ENCODE measurements around the gene ZIC2.
A peak's percentile ranks its signal among the peaks of the same experiment; 100 is the strongest.

ZIC2 gene

DNA sequence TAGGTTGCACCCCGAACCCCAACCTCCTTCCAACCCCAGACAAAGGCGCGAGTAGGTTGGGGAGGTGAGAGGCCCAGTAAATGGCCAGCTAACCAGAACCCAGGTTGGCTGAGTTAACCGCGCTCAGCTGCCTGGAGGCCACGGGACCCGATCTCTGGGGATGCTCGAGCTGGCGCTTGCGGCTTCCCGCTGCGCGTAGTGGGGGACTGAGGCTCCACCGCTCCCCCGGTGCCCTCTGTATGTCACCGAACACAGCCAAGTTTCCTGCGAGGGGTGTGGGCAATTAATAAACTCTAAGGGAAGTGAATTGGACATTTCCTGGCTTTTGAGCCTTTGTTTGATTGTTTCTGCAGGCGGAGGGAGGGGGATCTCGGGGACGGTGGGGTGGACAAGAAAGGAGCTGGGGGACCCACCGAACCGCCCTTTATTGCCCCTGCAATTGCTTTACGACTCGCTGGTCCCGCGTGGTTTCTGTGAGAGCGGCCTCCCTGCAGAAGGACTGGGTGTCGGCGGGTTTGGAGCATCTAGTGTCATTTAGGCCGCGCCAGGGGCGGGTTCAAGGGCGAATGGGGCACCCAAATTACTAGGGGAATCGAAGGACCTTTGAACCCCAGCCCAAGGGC, 6.5 kb upstream of the ZIC2 start:
- DNase-seq: no peak

DNA sequence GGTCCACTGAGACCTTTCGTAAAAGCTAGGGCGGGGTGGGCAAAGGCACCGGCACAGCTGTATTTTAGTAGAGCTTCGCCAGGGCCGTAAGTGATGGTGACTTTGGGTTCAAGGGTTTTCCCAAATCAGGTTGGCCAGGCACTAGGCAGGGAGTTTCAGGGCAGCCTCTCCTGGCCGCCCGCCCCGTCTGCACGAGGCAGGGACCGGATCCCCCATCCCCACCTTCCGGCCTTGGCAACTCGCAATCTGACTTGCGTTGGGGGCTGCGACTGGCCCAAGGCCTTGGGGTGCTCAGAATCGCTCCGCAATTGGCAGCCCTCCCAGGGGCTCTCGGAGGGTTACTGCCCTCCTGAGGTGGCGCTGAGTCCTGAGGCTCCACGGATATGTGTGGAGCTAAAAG, 6.0 kb upstream of the ZIC2 start:
- DNase-seq: no peak

DNA sequence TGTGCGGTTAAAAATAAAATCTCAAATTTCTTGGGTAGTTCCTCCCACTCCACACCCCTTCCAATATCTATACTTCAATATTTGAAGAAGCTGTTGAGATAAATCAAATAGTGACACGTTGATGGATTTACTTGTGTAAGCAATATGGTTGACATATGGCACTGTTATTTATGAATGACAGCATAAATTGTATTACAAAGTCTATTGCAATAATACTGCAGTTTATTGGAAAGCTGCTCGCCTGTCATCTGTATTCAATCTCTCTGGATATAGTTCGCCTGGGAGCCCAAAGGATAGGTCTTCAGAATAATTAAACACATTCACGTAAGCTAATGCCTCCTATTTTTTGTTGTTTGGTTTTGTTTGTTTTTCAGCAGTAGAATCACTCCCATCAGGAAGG, 5.0 kb upstream of the ZIC2 start:
- no peak for DNase-seq

DNA sequence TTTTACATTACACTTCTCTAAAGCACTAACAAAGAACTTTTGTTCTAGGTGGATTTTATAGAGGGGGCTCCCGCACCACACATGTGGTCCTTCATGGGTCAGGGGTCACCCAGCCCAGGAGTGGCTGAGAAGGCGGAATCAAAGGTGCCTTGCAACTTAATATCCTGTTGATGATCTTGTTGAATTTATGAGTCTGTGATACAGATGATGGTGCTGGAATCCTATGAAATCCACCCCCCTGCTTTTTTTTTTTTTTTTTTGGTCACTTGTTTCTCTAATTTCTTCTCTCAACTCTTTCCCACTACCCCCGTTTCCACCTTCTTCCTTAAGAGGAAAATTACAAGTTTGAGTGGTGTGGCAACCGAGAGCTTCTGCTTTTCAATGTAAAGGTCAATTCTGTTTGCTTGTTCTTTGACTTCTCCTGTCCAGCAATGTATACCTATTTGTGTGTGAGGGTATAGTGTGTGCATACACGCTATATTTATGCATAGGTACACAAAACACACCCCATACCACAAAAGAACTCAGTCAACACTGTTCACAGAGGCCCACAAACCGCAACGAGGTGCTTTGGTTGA, 4.2 kb upstream of the ZIC2 start:
- no peak for DNase-seq

DNA sequence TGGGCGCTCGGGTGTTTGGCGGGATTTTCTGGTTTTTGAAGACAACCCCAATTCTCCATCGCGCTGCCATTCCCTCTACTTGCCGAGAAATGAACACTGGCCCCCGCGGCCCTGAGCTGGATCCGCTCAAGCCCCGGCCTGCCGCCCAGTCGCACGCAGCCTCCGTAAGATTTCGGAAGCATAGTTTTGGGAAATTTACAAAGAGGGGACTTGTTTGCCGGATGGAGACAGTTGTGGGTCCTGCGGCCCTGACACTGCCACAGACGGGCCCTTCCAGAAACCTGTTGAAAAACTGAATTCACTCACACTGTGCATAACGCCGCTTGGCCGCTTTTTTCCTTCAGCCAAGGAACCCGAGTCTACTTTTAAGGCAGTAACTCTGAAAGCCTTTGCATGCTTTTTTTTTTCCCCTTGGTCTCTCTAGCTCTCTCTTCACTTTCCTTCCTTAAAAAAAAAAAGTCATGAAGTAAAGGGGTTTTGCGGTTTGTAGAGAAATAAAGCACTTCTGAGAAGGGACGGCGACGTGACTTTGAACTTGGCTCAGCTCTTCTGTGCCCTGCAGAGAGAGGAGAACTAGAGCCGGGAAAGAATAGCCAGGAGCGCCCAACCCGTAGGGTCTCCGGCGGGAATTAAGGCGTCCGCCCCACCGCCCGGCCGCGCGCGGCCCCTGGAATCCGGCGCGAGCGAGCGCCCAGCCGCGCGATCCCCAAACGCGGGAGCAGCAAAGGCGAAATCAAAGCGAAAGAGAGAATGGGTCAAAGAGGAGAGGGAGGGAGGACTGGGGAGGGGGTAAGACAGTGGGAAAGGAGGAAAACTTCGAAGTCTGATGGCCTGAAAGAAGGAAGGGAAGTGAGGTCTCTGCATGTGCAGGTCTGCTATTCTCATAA, 3.4 kb upstream of the ZIC2 start:
- no peak for DNase-seq

DNA sequence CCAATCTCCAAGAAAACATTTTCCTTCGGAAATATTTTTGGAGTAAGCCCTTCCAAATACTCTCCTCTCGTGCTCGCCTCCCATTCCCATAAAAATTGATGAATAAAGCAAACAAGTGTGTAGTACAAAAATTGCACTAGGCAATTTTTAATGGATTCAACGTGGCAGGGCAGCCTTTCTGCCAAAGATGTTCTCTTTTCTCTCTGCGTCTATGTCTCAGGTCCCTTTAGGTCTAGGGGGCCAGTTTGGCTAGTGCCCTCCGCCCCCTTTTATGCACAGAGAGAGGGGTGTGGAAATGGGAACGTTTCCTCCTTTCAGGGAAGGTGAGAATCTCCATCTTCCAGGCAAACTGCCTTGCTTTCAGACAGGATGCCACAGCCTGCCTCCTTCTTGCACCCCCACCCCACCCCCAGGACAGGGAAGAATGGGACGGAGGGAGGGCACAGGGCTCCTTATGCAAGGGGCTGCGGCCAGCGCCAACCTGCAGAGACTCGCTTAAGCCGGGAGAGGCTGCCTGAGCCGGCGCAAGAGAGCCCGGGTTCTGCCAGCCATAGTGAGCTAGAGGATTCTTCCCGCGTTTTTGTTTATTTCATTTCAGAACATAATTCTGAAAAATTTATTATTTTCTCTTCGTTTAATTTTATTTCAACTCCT, 2.7 kb upstream of the ZIC2 start:
- DNase-seq: no peak

DNA sequence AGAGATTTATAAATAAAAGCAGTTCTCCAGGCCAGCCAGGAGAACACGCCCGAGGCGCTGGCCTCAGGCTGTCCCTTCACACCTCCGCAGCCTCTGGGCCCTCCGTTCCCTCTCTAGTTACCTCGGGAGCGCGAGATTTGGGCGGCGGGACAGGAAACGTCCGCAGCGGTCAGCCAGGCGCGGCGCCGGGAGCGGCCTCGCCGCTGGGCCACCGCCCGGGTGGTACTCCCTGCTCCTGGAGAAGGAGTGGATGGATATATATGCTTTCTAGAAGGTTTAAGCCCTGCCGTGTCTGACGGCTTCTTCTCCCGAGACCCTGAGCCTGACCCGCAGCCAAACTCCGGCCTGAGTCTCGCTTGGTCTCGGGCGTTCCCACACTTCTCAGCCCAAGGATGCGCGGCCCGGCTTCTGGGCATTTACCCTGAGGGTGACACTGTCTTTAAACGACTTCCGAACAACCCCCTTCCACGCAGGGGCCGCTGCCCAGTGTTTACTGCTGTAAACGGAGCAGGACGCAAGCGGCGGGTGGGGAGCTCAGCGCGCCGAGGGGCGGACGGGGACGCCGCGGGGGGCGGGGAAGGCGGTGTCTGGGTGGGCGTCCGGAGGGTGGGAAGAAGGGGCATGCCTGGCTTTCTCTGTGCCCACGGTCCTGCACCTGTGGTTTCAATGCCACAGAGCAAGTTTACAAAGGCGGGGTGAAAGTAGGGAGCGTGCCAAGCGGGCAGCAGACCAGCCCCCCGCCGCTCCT, 2.0 kb upstream of the ZIC2 start:
- DNase-seq: peak in 1 of 2 experiments; percentile 22

DNA sequence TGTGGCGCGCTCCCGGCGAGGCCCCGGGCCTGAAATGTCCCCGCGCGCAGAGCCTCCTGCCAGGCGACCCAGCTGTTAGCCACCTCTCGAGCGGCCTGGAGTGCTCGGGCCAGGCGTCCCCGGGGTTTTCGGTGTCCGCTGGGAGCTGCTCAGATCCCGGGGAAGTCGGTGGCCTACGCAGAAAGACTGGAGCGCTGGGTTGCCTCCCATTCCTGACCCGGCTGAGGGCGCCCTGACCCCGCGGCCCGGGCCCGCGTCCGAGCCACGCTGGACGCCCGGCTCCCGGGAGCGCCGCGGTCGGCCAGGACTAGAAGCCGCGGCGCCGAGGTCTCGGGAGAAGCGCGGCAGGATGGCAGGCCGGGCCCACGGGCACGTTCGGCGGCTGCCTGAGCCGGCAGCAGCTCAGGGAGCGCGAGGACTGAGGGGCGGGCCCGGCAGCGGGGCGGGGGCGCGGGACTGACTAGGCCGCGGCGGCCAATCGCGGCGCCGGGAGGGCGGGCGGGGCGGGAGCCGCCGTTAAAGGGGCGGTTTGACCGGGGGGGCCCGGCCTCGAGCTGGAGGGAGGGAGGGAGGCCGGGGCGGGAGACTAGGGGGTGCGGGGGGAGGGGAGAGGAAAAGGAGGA, 1.3 kb upstream of the ZIC2 start:
- peak; percentile 87 to 89 for DNase-seq

DNA sequence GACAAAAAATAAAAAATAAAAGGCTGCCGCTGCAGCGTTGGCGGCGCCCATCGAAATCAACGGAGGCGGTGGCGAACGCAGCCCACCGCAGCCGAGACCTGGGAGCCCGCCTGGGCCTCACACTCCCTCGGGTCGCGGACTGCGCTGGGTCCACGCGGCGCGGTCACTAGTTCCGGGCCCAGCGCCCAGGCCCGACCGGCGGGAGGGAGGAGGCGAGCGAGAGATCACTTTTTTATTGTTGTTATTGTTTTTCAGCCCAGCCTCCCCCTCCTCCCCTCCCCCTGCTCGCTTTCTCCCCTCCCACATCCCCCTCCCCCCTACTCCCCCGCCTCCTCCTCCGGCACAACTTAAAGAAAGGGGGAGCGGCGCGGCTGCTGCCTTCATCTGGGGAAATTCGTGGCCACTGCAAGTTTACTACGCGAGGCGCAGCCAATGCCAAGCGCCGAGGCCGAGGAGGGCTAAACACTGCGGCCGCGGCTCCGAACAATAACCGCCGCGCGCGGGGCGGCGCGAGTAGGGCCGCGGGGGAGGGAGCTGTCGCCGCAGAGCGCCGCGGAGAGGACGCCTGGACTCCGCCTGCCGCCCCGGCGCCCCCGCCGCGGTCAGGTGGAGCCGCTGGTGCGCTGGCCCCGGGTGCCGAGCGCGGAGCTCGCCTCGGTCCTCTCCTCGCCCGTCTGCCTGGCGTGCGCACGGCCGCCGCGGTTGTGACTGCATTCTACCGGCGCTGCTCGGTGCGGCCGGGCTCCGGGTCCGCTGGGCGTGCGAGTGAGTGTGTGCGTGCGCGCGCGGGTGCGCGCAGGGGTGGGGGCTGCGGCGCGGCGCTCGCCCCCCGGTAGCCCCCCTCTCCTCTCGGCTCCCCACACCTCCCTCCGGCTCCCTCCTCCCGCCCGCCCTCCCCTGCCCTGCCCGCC, 505 bp upstream of the ZIC2 start:
- DNase-seq: peak; percentile 84 to 92

DNA sequence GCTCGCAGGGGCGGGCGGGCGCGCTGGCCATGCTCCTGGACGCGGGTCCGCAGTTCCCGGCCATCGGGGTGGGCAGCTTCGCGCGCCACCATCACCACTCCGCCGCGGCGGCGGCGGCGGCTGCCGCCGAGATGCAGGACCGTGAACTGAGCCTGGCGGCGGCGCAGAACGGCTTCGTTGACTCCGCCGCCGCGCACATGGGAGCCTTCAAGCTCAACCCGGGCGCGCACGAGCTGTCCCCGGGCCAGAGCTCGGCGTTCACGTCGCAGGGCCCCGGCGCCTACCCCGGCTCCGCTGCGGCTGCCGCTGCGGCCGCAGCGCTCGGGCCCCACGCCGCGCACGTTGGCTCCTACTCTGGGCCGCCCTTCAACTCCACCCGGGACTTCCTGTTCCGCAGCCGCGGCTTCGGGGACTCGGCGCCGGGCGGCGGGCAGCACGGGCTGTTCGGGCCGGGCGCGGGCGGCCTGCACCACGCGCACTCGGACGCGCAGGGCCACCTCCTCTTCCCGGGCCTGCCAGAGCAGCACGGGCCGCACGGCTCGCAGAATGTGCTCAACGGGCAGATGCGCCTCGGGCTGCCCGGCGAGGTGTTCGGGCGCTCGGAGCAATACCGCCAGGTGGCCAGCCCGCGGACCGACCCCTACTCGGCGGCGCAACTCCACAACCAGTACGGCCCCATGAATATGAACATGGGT, 599 bp downstream of the ZIC2 start:
- DNase-seq: no peak

DNA sequence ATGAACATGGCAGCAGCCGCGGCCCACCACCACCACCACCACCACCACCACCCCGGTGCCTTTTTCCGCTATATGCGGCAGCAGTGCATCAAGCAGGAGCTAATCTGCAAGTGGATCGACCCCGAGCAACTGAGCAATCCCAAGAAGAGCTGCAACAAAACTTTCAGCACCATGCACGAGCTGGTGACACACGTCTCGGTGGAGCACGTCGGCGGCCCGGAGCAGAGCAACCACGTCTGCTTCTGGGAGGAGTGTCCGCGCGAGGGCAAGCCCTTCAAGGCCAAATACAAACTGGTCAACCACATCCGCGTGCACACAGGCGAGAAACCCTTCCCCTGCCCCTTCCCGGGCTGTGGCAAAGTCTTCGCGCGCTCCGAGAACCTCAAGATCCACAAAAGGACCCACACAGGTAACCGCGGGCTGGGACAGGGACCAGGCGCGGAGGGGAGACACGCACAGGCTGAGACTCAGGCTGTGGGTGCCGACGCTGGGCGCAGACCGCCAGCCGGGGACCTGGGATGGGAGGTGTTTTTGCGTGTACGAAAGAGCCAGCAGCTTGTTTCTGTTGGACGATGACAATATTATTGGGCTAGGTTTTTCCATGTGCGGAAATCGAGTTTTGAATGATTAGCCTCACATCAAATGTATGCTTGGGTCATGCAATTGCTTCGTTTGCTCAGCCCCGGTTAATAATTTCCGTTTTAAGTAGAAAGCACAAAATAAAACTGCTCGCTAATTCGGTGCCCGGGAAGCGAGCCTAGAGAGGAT, 1.3 kb downstream of the ZIC2 start:
- no peak for DNase-seq

DNA sequence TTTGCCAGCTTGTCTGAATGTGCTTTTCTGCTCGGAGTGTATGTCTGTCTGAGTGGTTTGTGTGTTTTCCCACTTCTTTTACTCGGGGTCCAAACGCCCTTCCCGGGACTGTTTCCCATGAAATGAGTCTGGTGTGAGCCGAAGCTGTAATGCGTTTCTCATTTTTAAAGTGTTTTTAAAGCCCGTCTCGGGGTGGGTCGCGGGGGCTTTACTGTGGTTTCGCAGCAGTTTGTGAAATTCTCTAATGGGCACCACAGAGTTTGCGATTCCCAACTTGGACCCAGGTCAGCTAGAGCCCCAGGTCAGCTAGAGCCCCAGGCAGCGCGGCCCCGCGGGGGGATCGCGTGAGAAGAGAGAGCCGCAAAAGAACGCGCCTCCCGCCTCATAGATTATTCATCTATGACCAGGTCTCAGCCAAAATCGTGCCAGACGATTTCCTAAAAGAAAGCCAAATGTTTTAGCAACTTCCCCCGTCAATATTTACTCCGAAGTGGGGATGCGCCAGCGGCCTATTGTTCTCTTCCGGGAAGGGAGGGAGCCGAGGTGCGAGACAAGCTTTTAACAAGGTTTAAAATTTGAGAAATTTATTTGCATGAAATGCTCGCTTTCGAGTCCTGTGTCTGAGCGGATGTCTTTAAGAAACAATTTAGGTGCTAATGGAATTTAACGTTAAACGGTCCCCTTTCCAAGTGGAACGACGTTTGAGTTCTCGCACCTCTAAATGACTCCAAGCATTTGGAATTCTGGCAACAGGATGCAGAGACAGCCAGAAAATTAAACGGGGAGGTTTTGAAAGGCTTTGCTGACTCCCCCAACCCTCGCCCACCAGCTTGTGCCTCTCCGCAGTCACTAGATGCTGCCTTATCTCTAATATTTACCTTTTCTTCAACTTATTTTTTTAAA, 2.2 kb downstream of the ZIC2 start:
- DNase-seq: peak in 1 of 2 experiments; percentile 46

DNA sequence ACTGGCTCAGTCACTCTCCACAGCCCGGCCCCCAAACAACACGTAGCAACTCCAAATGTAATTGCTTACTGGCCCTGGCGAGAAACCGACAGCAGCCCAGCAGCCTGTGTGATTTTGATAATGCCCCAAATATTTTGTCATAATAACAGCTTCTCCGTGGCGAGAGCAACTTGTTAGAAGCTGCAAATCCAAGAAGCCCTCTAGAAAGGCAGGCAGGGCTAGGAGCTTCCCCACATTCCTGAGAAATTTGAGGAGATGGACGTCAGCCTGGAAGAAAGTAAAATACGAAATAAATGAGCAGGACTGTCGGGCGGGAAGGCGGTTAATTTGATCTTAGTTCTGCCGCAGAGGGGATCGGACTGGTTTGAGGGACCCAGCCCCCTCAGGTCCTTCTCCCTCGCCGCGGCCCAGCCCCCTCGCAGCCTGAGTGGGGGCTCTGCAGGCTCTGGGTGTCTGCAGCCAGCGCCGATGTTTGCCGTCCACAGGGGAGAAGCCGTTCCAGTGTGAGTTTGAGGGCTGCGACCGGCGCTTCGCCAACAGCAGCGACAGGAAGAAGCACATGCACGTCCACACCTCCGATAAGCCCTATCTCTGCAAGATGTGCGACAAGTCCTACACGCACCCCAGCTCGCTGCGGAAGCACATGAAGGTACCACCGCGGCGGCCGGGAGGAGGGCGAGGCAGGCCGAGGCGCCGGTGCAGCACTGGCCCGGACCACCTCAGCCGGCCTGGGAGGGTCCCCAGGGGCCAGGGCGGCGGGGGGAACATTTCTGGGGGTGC, 3.1 kb downstream of the ZIC2 start:
- DNase-seq: no peak

DNA sequence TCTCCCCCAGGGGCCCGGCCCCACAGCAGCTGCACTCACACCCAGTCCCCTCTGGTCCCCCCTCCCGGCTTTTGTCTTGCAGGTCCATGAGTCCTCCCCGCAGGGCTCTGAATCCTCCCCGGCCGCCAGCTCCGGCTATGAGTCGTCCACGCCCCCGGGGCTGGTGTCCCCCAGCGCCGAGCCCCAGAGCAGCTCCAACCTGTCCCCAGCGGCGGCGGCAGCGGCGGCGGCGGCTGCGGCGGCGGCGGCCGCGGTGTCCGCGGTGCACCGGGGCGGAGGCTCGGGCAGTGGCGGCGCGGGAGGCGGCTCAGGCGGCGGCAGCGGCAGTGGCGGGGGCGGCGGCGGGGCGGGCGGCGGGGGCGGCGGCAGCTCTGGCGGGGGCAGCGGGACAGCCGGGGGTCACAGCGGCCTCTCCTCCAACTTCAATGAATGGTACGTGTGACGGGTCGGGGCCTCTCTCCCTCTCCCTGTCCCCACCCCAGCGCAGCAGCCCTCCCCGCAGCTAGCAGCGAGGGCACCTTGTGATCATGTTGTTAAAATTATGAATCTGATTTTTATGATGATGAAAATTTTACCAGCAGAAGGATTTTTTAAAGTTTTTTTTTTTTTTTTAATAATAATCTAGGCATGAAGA, 3.8 kb downstream of the ZIC2 start:
- DNase-seq: no peak

DNA sequence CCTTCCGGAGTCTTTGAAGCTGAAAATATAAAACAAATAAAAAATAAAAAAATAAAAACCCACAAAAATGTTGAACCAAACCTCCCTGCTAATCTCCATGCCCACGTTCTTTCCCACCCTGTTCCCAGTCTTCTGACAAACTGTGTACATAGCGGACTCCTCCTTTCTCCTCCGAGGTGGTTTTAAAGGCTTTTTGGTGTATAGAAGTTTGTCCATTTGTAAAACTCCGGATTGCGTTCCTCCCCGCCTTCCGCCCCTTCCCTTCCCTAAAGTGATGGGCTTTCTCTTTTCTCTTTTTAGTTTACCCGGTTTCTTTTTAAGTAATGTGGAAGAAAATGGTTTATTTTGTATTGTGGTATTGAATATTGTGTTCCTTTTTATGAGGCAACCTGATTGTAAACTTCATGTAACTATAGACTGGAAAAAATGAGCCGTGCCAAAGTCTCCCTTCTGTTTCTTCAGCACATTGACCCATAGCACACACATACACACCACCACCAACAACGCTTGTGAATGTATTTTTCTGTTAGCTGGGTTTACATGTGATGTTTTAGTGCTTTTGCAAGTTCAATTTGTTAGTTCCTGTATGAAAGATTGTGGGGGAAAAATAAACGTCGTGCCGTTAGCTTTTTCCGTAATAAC, 4.4 kb downstream of the ZIC2 start:
- DNase-seq: no peak

DNA sequence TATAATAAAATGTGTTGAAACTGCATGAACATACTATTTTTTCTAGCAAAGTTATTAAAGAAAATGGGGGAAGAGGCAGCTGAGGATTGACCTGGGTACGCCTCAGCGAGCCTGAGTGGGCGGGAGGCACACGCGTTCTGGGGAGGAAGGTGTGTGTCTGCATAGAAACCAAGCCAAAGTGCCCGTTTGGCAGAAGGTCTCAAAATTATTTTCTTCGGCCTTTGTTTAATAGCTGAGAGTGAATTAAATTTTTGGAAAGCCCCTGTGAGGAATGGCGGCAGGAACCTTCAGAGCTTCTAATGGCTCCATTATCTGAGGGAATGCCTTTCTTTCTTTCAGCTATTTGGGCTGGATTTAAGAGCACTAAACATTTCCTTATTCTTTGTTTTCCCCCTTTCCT, 5.2 kb downstream of the ZIC2 start:
- no peak for DNase-seq
